WI38 (cell line): ENCODE measurements around the gene WWC2.

Experiments used
- H3K4me3 ChIP-seq: 2 replicates; pipeline ENCODE4 v1.5.1; 2011; ENCODE audit warnings: low read depth, mild to moderate bottlenecking, control low read depth, low read length
- CTCF ChIP-seq: IDR thresholded peaks from 2 replicates; pipeline ENCODE4 v1.5.1; 2012; ENCODE audit warnings: low read depth, mild to moderate bottlenecking, control low read depth, low read length

Gene WWC2

GRCh38 chr4:183326853-183327252 is 227.8 kb downstream of the WWC2 start:
- TF ChIP-seq CTCF: no peak
- H3K4me3 ChIP-seq: no peak overlapping the region

GRCh38 chr4:183327827-183328226 is 228.8 kb downstream of the WWC2 start:
- no peak for TF ChIP-seq CTCF

GRCh38 chr4:183328832-183329231 is 229.8 kb downstream of the WWC2 start:
- H3K4me3 ChIP-seq: no peak overlapping the region
- TF ChIP-seq CTCF: no peak

More at GRCh38 chr4:183327827-183328226, 228.8 kb downstream of the WWC2 start:
- H3K4me3 ChIP-seq: no peak overlapping the region

GRCh38 chr4:183329244-183329643 is 230.2 kb downstream of the WWC2 start:
- TF ChIP-seq CTCF: no peak
- no peak overlapping the region for H3K4me3 ChIP-seq

GRCh38 chr4:183329954-183330742 is 231.1 kb downstream of the WWC2 start:
- no peak overlapping the region for H3K4me3 ChIP-seq
- no peak for TF ChIP-seq CTCF

- H3K4me3 ChIP-seq: no peak overlapping the region
- TF ChIP-seq CTCF: no peak
Observed at GRCh38 chr4:183330841-183331240, 231.8 kb downstream of the WWC2 start.

GRCh38 chr4:183332447-183332846 is 233.4 kb downstream of the WWC2 start:
- no peak for TF ChIP-seq CTCF

More at GRCh38 chr4:183332447-183332846, 233.4 kb downstream of the WWC2 start:
- no peak overlapping the region for H3K4me3 ChIP-seq
